BE2C (cell line): ENCODE measurements around the gene MRPS34.
"Not testable (repeated sequence)": the region's sequence is repeated elsewhere in the genome, so short reads cannot be mapped to it uniquely, and the experiment has no call there.

Source experiments
- DNase-seq: peaks from one replicate; pipeline ENCODE4 v3.0.0-alpha.2; 2020
- H3K27me3 ChIP-seq: fragments of 250-450 bp; sonication (Bioruptor Pico); 2 replicates; pipeline ENCODE4 v1.5.1; 2020; ENCODE audit warnings: mild to moderate bottlenecking
- H3K36me3 ChIP-seq: fragments of 250-450 bp; sonication (Bioruptor Pico); 2 replicates; pipeline ENCODE4 v1.5.1; 2020; ENCODE audit warnings: mild to moderate bottlenecking
- H3K4me1 ChIP-seq: fragments of 250-450 bp; sonication (Bioruptor Pico); 2 replicates; pipeline ENCODE4 v1.5.1; 2020
- H3K4me3 ChIP-seq: 2 replicates; pipeline ENCODE4 v1.5.1; 2011; ENCODE audit warnings: low read depth, low read length
- H3K9me3 ChIP-seq: fragments of 250-450 bp; sonication (Bioruptor Pico); 2 replicates; pipeline ENCODE4 v1.5.1; 2020
- TF ChIP-seq, protein P1 (sequence below): IDR thresholded peaks from 2 replicates; pipeline ENCODE4 v1.5.1; 2012; ENCODE audit warnings: mild to moderate bottlenecking, low read depth, low read length

Gene MRPS34

DNA sequence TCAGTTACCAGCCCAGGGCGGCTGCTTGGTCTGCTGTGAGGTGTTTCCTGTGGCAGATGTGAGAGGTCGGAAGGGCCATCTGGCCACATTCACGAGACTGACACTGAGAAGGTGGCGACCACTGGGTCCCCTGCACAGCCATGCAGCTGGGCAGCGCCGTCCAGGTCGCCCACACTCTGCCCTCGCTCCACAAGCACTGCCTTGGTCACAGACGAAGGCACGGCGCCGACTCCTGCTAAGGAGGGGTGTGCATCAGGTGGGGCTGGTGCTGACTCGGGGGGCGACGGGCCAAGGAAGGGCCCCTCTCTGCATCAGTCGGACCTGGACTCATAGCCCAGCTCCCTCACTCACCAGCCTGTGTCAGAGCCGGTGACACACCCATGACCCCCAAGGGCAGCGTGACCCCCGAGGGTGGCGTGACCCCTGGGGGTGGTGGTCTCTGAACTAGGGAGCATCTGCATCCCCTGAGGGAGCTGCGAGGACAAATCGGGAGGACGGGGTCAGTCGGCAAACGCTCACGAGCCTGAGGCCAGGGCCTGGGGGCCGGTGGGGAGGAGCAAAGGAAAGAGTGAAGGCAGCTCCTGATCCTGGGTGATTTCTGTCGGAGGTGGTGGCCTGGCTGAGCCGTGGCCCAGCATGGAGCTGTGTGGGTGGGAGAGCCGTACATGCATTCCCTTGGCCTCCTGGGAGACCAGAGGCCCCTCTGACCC, 32.0 kb downstream of the MRPS34 start:
- TF ChIP-seq, protein P1, sequence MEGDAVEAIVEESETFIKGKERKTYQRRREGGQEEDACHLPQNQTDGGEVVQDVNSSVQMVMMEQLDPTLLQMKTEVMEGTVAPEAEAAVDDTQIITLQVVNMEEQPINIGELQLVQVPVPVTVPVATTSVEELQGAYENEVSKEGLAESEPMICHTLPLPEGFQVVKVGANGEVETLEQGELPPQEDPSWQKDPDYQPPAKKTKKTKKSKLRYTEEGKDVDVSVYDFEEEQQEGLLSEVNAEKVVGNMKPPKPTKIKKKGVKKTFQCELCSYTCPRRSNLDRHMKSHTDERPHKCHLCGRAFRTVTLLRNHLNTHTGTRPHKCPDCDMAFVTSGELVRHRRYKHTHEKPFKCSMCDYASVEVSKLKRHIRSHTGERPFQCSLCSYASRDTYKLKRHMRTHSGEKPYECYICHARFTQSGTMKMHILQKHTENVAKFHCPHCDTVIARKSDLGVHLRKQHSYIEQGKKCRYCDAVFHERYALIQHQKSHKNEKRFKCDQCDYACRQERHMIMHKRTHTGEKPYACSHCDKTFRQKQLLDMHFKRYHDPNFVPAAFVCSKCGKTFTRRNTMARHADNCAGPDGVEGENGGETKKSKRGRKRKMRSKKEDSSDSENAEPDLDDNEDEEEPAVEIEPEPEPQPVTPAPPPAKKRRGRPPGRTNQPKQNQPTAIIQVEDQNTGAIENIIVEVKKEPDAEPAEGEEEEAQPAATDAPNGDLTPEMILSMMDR = no peak
- Histone ChIP-seq H3K27me3 (no peaks in the 10 kb centered on the region), H3K36me3 (peaks cover 19% of the 10 kb centered on the region), H3K4me3 (no peak overlapping the region), H3K9me3 (no peaks in the 10 kb centered on the region), H3K4me1 (no peaks in the 10 kb centered on the region)
- no peak for DNase-seq

DNA sequence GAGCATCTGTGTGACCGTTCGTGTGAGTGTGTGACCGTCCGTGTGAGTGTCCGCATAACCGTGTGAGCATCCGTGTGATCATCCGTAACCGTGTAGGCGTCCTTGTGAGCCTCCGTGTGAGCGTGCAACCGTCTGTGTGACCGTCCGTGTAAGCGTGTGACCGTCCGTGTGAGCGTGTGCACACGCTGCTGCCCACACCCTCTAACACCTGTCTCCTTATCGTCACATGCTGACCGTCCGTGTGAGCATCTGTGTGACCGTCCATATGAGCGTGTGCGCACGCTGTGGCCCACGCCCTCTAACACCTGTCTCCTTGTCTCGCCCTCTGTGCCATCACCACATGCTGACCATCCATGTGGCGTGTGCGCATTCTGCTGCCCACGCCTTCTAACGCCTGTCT, 32.7 kb downstream of the MRPS34 start:
- Histone ChIP-seq H3K9me3 (no peaks in the 10 kb centered on the region), H3K4me3 (no peak overlapping the region), H3K4me1 (no peaks in the 10 kb centered on the region), H3K36me3 (peaks cover 19% of the 10 kb centered on the region), H3K27me3 (no peaks in the 10 kb centered on the region)
- TF ChIP-seq, protein P1 = no peak
- no peak for DNase-seq

DNA sequence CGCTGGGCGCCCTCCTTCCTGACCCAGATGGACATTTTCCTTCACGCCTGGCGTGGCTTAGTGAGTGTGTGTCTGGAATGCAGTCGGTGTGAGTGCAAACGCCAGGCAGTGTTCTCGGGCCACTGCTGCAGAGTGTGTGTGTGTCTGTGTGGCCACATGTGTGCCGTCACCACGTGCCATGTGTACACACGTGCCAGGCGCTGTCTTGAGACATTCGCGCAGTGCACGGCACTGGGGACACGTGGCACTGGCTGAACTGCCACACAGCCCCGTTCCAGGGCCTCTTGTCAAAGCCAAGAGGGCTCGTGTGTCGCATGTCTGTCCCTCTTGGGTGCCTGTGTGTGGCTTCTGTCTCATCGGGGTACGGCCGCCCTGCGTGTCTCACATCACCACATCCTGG, 38.1 kb downstream of the MRPS34 start:
- no peaks in the 10 kb centered on the region for H3K4me1 ChIP-seq
- no peak for DNase-seq
- TF ChIP-seq, protein P1 = no peak
- H3K4me3 ChIP-seq = no peak overlapping the region
- peaks cover 26% of the 10 kb centered on the region for H3K36me3 ChIP-seq
- no peaks in the 10 kb centered on the region for H3K27me3 ChIP-seq
- peaks cover 4% of the 10 kb centered on the region; the same call in 1 of the 2 replicates for H3K9me3 ChIP-seq

DNA sequence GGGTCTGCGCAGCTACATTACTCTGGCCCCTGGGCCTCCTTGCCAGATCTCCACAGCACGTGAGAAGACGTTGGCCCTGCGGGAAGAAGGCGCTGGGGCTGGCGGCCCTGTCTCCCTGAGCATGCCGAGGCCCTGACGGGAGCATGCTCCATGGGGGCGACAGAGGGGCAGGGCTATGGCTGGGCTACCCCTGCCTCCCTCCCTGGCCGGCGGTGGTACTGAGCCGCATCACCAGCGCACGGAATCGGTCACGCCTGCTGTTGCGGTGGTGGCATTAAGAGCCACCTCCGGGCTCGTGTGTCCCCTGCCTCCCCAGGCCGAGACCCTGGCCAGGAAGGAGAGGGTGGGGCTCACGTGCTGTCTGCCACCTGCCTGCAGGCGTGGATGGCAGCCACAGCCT, 38.8 kb downstream of the MRPS34 start:
- Histone ChIP-seq H3K4me1 (no peaks in the 10 kb centered on the region), H3K9me3 (peaks cover 4% of the 10 kb centered on the region; the same call in 1 of the 2 replicates), H3K4me3 (no peak overlapping the region), H3K36me3 (peaks cover 30% of the 10 kb centered on the region), H3K27me3 (no peaks in the 10 kb centered on the region)
- no peak for DNase-seq
- TF ChIP-seq, protein P1 = no peak

DNA sequence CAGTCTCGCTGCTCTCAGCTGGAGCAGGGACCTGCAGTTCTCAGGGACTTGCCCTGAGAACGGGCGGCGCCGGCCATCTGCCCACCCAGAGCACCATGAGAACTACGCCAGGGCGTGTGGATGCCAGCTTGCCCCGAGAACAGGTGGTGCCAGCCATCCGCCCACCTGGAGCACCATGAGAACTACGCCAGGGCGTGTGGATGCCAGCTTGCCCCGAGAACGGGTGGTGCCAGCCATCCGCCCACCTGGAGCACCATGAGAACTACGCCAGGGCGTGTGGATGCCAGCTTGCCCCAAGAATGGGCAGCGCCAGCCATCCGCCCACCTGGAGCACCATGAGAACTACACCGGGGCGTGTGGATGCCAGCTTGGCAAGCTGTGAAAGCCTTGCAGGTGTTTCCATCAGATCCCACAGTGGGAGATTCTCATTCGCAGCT, 40.4 kb downstream of the MRPS34 start:
- peaks cover 37% of the 10 kb centered on the region for H3K36me3 ChIP-seq
- not testable (repeated sequence) for H3K27me3 ChIP-seq, DNase-seq, H3K4me1 ChIP-seq, H3K9me3 ChIP-seq, H3K4me3 ChIP-seq

DNA sequence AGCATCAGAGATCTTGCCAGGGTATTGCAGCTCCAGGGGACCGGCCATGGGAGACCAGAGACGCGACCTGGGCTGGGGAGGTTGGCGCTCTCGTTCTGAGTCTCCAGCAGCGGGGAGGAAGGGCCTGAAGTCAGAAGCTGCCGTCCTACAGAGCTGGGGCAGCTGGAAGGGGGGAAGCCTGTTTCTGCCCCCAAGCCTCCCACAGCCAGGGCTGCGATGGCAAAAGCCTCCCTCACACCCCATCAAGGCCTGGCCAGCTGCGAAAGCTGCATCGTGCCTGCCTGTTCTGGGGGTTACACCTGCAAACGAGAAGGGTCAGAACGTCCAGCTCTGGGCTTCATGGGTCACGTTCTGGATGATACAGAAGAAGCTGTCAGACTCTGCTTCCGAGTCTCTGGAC, 40.9 kb downstream of the MRPS34 start:
- Histone ChIP-seq H3K27me3 (no peaks in the 10 kb centered on the region), H3K4me1 (no peaks in the 10 kb centered on the region), H3K36me3 (peaks cover 37% of the 10 kb centered on the region), H3K9me3 (peaks cover 4% of the 10 kb centered on the region; the same call in 1 of the 2 replicates), H3K4me3 (no peak overlapping the region)
- TF ChIP-seq, protein P1 = no peak
- DNase-seq = no peak
